Gastrocnemius medialis (tissue), 4 donors: ENCODE results near the gene PHC2. TPM values are rescaled to one million over a fixed set of nuclear protein-coding genes. Genes with fewer than 3 reads are reported as not detected.

ENCODE experiments used
- ATAC-seq, 2 donors: fragments of 150-250 bp; one replicate each; pipeline ENCODE4 v1.9.1; 2016
- DNase-seq, 2 donors: peaks; one replicate each; pipeline ENCODE4 v3.0.0-alpha.2; 2019
- H3K27ac ChIP-seq, 4 donors: fragments of 200-600 bp; sonication (generic); 1 replicate in 1 of 4; 2 replicates in 3 of 4; pipeline ENCODE4 v1.5.1; 2016 to 2018; ENCODE audit warnings: mild to moderate bottlenecking in 2 of 4, moderate library complexity in 1 of 4
- H3K27me3 ChIP-seq, 3 donors: fragments of 200-600 bp; sonication (generic) in 2 of 3; 1 replicate in 1 of 3; 2 replicates in 2 of 3; pipeline versions ENCODE4 v1.5.1 to v1.6.0; 2016 to 2019; ENCODE audit warnings: mild to moderate bottlenecking in 1 of 3, moderate library complexity in 1 of 3
- H3K36me3 ChIP-seq, 2 donors: fragments of 200-600 bp; sonication (generic) in 1 of 2; one replicate each; pipeline ENCODE4 v1.5.1; 2017 to 2018
- H3K4me1 ChIP-seq, 2 donors: fragments of 200-600 bp; sonication (generic) in 1 of 2; one replicate each; pipeline ENCODE4 v1.5.1; 2016 to 2017; ENCODE audit warnings: mild to moderate bottlenecking in 2 of 2
- H3K4me3 ChIP-seq, 4 donors: fragments of 200-600 bp; sonication (generic) in 3 of 4; 1 replicate in 1 of 4; 2 replicates in 3 of 4; pipeline ENCODE4 v1.5.1; 2016 to 2019; ENCODE audit warnings: mild to moderate bottlenecking in 2 of 4
- H3K9me3 ChIP-seq, 3 donors: fragments of 200-600 bp; sonication (generic) in 2 of 3; 1 replicate in 1 of 3; 2 replicates in 2 of 3; pipeline ENCODE4 v1.5.1; 2016 to 2019
- CTCF ChIP-seq, 5 experiments: fragments of 450-650 bp in 3 of 5; fragments of 200-600 bp in 2 of 5; sonication (generic) in 2 of 5; IDR thresholded peaks in 4 of 5; conservative IDR thresholded peaks in 1 of 5; 1 replicate in 4 of 5; 2 replicates in 1 of 5; pipeline ENCODE4 v1.5.1; 2016 to 2019; ENCODE audit warnings: antibody characterized with exemption in 5 of 5, mild to moderate bottlenecking in 3 of 5, moderate library complexity in 3 of 5
- POLR2A ChIP-seq, 2 donors: fragments of 450-650 bp; IDR thresholded peaks; one replicate each; pipeline ENCODE4 v1.6.1; 2017; ENCODE audit warnings: antibody characterized with exemption in 2 of 2, mild to moderate bottlenecking in 2 of 2, moderate library complexity in 2 of 2
- in situ Hi-C, 4 donors: fragments of 200-750 bp; cut with MboI; loops; one replicate each; pipeline versions ENCODE4 v1.15.0 to v1.8.0; 2017; ENCODE audit warnings: low sequenced_read_pairs in 4 of 4
- intact Hi-C: fragments of 100-400 bp; cut with DNase I; formaldehyde crosslinking; loops from one replicate; pipeline ENCODE4 v1.15.1; 2023; ENCODE audit warnings: low total_unique reads
- total RNA-seq, 4 donors: library from RNA; depleted of rRNA; stranded (reverse); fragments of >200 nt; gene quantifications; one replicate each; pipeline versions ENCODE4 v1.1.0 to v1.2.3, GENCODE V29; 2016

PHC2 gene
- total RNA-seq, 4 donors from 2014 or later = 318 to 516 (median 364) TPM

- Histone ChIP-seq H3K27me3 (no peaks in the 10 kb centered on the region), H3K36me3 (peaks cover 0 to 7% of the 10 kb centered on the region in 2 donors), H3K4me1 (peaks cover 14 to 20% of the 10 kb centered on the region in 2 donors), H3K27ac (peak overlapping the region; percentile 90 to 96 (median 91)), H3K9me3 (no peaks in the 10 kb centered on the region), H3K4me3 (peak overlapping the region; percentile 66 to 68 (median 66))
- in situ Hi-C loops (loop anchor here in 2 of 4 donors (25.0 kb wide), 1 partner anchor 112 kb away; the partner anchor contains the start of gene ZSCAN20 (in 2 of the 2)), intact Hi-C loops (loop anchor here (1.0 kb wide), 1 partner anchor 15 kb away; no protein-coding TSS in a partner anchor)
- DNase-seq (no peak), ATAC-seq (no peak)
- TF ChIP-seq CTCF (IDR thresholded peaks at IDR 0.05 in 4 of 5, conservative IDR thresholded peaks at IDR 0.05 in 1 of 5) (no peak), POLR2A (IDR thresholded peaks at IDR 0.05) (no peak)
Observed at GRCh38 chr1:33350611-33351280, 80.1 kb downstream of the PHC2 start.

GRCh38 chr1:33349778-33350610 lies 80.9 kb downstream of the PHC2 start:
- intact Hi-C loops = loop anchor here (1.0 to 5.0 kb wide), 2 partner anchors 15 to 318 kb away; no protein-coding TSS in a partner anchor
- Histone ChIP-seq H3K4me1 (peaks cover 22 to 28% of the 10 kb centered on the region in 2 donors), H3K4me3 (peak overlapping the region; percentile 66 to 83 (median 68)), H3K27ac (peak overlapping the region; percentile 90 to 99 (median 94)), H3K36me3 (peaks cover 0 to 6% of the 10 kb centered on the region in 2 donors), H3K9me3 (no peaks in the 10 kb centered on the region), H3K27me3 (no peaks in the 10 kb centered on the region)
- DNase-seq = peak; percentile 80 to 86
- in situ Hi-C loops = loop anchor here in 2 of 4 donors (25.0 kb wide), 1 partner anchor 112 kb away; the partner anchor contains the start of gene ZSCAN20 (in 2 of the 2)
- peak; percentile 67 to 73 for ATAC-seq
- TF ChIP-seq CTCF (IDR thresholded peaks at IDR 0.05 in 4 of 5, conservative IDR thresholded peaks at IDR 0.05 in 1 of 5) (peak in 1 of 5 experiments; percentile 8), POLR2A (IDR thresholded peaks at IDR 0.05) (peak; percentile 91 to 94)

- peaks cover 30 to 36% of the 10 kb centered on the region in 2 donors for H3K4me1 ChIP-seq
Observed at GRCh38 chr1:33349081-33349759, 81.7 kb downstream of the PHC2 start.

More at GRCh38 chr1:33349081-33349759, 81.7 kb downstream of the PHC2 start:
- H3K27ac ChIP-seq = peak overlapping the region; percentile 94 to 99 (median 98)
- no peaks in the 10 kb centered on the region for H3K27me3 ChIP-seq
- H3K36me3 ChIP-seq = no peaks in the 10 kb centered on the region
- DNase-seq (peak; percentile 59 to 61), ATAC-seq (peak; percentile 36 to 46)
- no peaks in the 10 kb centered on the region for H3K9me3 ChIP-seq
- peak in 1 of 5 experiments; percentile 9 for TF ChIP-seq CTCF (IDR thresholded peaks at IDR 0.05 in 4 of 5, conservative IDR thresholded peaks at IDR 0.05 in 1 of 5)
- TF ChIP-seq POLR2A (IDR thresholded peaks at IDR 0.05) = peak; percentile 71 to 85
- intact Hi-C loops = loop anchor here (5.0 kb wide), 1 partner anchor 317 kb away; no protein-coding TSS in a partner anchor
- in situ Hi-C loops = no loop called here
- peak overlapping the region; percentile 77 to 98 (median 90) for H3K4me3 ChIP-seq
